Naive thymus-derived CD8-positive, alpha-beta T cell (primary cell): ENCODE results near the gene SGSM1. TPM values are rescaled to one million over a fixed set of nuclear protein-coding genes. Genes with fewer than 3 reads are reported as not detected.

Experiments used
- ATAC-seq, 2 donors: fragments of 150-1000 bp; cut with Tn5 transposase in 1 of 2; sonication (Bioruptor Pico), chemical (Tn5 transposase) in 1 of 2; 1 replicate in 1 of 2; 2 replicates in 1 of 2; pipeline ENCODE4 v1.10.0; 2021; ENCODE audit warnings: mild to moderate bottlenecking in 2 of 2, moderate library complexity in 2 of 2
- POLR2A ChIA-PET: fragments of 350-600 bp; sonication (Branson Sonifier 250); formaldehyde crosslinking; loops from one replicate; lab custom pipeline; 2021; ENCODE audit warnings: antibody characterized with exemption; lab: Charles Lee
- DNase-seq, 10 donors: peaks; one replicate each; pipeline versions ENCODE4 v3.0.0 to v3.0.0-alpha.2; 2020 to 2022
- H3K27ac Mint-ChIP-seq, 10 donors: one replicate each; pipeline ENCODE4 v1.8.0; 2020 to 2022; ENCODE audit warnings: mild to moderate bottlenecking in 10 of 10, mixed read lengths in 10 of 10, moderate library complexity in 4 of 10, inconsistent platforms in 1 of 10
- H3K27me3 Mint-ChIP-seq, 5 donors: one replicate each; pipeline ENCODE4 v1.8.0; 2021 to 2022; ENCODE audit warnings: mixed read lengths in 5 of 5
- H3K36me3 Mint-ChIP-seq, 3 donors: one replicate each; pipeline ENCODE4 v1.8.0; 2020 to 2022; ENCODE audit warnings: mixed read lengths in 3 of 3, mild to moderate bottlenecking in 2 of 3, inconsistent platforms in 1 of 3
- H3K4me1 Mint-ChIP-seq, 4 donors: one replicate each; pipeline ENCODE4 v1.8.0; 2021 to 2022; ENCODE audit warnings: mixed read lengths in 4 of 4
- H3K4me3 Mint-ChIP-seq, 10 donors: one replicate each; pipeline ENCODE4 v1.8.0; 2020 to 2022; ENCODE audit warnings: mild to moderate bottlenecking in 10 of 10, mixed read lengths in 10 of 10, moderate library complexity in 6 of 10, inconsistent platforms in 1 of 10
- H3K9me3 Mint-ChIP-seq, 9 donors: one replicate each; pipeline ENCODE4 v1.8.0; 2020 to 2022; ENCODE audit warnings: mixed read lengths in 9 of 9, mild to moderate bottlenecking in 3 of 9, inconsistent platforms in 1 of 9, moderate library complexity in 1 of 9
- polyA plus RNA-seq, 3 donors: library from polyadenylated mRNA; unstranded; fragments of 300-500 nt; fragmentation: Illumina TruSeq; gene quantifications; one replicate each; pipeline ENCODE4 v1.2.3, GENCODE V29; 2021
- total RNA-seq, 8 experiments: library from RNA in 2 of 8; stranded (reverse) in 2 of 8; gene quantifications; one replicate each; pipeline ENCODE4 v1.2.3 and lab custom pipeline; 2021 to 2026

The SGSM1 gene
- total and polyA plus RNA-seq, 5 experiments from 2014 or later: 0.07 to 0.82 (median 0.51) TPM; not detected in 1

DNA sequence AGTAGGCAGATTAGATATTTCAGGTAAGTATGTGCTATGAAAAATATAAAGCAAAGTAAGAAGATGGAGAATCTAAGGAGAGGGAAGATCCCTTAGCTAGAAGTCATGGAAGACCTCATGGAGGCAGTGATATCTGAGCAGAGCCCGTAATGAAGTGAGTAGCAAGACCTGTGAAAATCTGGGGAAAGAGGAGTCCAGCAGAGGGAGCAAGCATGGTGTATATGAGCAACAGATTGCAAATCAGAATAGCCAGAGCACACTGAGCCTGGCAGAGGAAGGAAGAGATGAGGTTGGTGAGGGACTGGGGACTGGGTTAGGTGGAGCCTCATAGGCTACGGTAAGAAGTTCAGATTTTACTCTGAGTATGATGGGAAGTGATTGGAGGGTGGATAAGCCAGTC is 131.1 kb downstream of the SGSM1 start:
- Mint-ChIP-seq H3K9me3 (no peaks in the 10 kb centered on the region), H3K4me3 (no peak overlapping the region), H3K4me1 (no peaks in the 10 kb centered on the region), H3K36me3 (no peaks in the 10 kb centered on the region), H3K27ac (no peak overlapping the region), H3K27me3 (peaks cover 0 to 19% (median 6%) of the 10 kb centered on the region in 5 donors)
- ATAC-seq: no peak
- DNase-seq: no peak
- POLR2A ChIA-PET: no interaction called here

DNA sequence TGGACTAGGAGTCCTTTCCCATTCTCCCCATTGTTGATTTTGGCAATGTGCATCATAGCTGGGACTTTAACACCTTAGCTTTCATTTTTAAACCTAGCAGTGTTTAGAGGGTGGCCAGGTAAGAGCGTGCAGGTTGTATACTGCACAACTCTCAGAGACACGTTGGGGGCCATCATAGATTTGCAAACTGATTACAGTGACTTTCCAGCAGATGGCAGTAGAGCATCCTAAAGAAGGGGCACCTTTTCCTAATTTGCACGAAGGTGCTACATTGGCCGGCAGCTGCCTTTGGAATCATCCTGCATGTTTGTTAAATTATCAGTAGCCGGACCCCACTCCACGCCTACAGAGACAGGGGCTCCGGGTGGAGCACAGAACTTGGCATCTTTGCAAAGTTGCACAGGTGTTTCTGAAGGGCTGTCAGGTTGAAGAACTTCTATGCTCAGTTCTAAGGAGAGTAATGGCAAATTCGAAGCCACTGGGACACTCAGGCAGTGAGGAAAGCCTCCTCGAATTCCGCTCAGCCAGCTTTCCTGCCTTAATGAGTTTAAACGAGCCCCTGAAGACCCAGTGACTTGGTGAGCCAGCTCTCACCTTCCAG is 132.8 kb downstream of the SGSM1 start:
- Mint-ChIP-seq H3K4me1 (no peaks in the 10 kb centered on the region), H3K9me3 (no peaks in the 10 kb centered on the region)
- POLR2A ChIA-PET: no interaction called here

DNA sequence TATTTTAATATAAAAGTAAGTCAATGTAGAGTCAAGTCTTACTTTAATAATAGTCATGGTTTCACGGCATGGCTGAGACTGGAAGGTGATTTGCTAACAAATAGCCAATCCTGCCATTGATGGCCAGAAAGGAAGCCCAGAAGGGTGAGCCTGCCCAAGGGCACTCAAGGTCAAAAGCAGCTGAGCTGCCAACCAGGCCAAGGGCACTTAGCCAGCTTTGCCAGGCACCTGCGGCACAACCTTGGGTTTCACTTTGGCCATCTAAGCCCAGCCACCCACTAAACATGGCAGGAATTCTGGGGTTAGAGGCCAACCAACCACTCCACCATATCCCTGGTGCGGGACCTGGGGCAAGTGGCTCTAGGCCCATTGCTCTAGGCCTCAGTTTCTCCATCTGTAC is 136.3 kb downstream of the SGSM1 start:
- no peak for DNase-seq
- H3K4me3 Mint-ChIP-seq: no peak overlapping the region
- no peak overlapping the region for H3K27ac Mint-ChIP-seq
- no peaks in the 10 kb centered on the region for H3K36me3 Mint-ChIP-seq
- H3K9me3 Mint-ChIP-seq: no peaks in the 10 kb centered on the region
- POLR2A ChIA-PET: interaction anchor here (1.1 kb wide), 1 partner anchor 10 kb away, joined by 5 read pairs; no protein-coding TSS in a partner anchor
- H3K27me3 Mint-ChIP-seq: peaks cover 12 to 49% (median 25%) of the 10 kb centered on the region in 5 donors
- no peak for ATAC-seq
- no peaks in the 10 kb centered on the region for H3K4me1 Mint-ChIP-seq

More for the DNA sequence above, 132.8 kb downstream of the SGSM1 start:
- Mint-ChIP-seq H3K36me3 (no peaks in the 10 kb centered on the region), H3K27ac (no peak overlapping the region), H3K4me3 (no peak overlapping the region), H3K27me3 (peaks cover 2 to 15% (median 11%) of the 10 kb centered on the region in 5 donors)
- DNase-seq (peak in 8 of 10 donors; percentile 8 to 66 (median 38)), ATAC-seq (peak; percentile 55 to 57)

DNA sequence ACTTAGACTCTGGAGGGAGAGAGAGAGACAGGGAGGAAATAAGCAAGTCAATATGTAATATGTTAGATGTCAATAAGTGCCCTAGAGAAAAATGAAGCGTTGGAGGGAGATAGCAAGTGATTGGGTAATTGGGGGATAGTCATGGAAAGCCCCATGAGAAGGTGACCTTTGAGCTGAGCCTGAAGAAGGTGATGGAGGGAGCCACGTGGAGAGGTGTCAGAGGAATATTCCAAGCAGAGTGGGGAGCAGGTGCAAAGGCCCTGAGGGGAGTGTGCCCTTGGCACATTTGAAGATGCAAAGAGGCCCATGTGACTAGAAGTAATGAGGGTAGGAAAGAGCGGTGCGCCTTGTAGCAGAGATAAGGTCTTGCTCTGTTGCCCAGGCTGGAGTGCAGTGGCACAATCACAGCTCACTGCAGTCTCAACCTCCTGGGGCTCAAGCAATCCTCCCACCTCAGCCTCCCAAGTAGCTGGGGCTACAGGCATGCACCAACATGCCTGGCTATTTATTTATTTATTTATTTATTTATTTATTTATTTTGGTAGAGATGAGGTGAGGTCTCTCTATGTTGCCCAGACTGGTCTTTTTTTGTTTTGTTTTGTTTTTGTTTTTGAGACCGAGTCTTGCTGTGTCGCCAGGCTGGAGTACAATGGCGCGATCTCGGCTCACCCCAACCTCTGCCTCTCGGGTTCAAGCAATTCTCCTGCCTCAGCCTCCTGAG is 138.4 kb downstream of the SGSM1 start:
- POLR2A ChIA-PET: no interaction called here
- no peak overlapping the region for H3K4me3 Mint-ChIP-seq

DNA sequence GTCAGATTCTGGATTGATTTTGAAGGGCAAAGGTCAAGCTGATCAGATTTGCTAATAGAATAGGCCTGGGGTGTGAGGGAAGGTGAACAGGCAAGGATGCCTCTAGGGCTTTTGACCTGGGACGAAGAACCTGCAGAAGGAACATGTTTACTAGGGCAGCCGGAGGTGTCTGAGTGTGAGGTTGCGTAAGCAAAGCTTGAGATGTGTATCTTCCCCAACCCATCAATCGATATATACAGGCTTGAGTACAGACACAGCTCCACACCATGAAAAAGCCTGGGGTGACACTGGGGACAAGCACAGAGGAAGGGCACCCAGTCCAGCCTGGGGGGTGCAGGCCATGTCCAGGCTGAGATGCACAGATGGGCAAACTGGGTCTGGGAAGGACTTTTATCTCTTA is 139.4 kb downstream of the SGSM1 start:
- Mint-ChIP-seq H3K4me1 (peaks cover 0 to 4% (median 1%) of the 10 kb centered on the region in 4 donors), H3K27ac (no peak overlapping the region), H3K36me3 (no peaks in the 10 kb centered on the region), H3K27me3 (peaks cover 25 to 81% (median 44%) of the 10 kb centered on the region in 5 donors), H3K9me3 (no peaks in the 10 kb centered on the region), H3K4me3 (no peak overlapping the region)
- DNase-seq (peak in 1 of 10 donors; percentile 8), ATAC-seq (no peak)
- POLR2A ChIA-PET: no interaction called here

More for the DNA sequence above, 138.4 kb downstream of the SGSM1 start:
- Mint-ChIP-seq H3K27me3 (peaks cover 17 to 70% (median 36%) of the 10 kb centered on the region in 5 donors), H3K9me3 (no peaks in the 10 kb centered on the region), H3K27ac (peak overlapping the region in 1 of 10 donors; percentile 12), H3K36me3 (no peaks in the 10 kb centered on the region), H3K4me1 (no peaks in the 10 kb centered on the region)
- DNase-seq (no peak), ATAC-seq (no peak)

DNA sequence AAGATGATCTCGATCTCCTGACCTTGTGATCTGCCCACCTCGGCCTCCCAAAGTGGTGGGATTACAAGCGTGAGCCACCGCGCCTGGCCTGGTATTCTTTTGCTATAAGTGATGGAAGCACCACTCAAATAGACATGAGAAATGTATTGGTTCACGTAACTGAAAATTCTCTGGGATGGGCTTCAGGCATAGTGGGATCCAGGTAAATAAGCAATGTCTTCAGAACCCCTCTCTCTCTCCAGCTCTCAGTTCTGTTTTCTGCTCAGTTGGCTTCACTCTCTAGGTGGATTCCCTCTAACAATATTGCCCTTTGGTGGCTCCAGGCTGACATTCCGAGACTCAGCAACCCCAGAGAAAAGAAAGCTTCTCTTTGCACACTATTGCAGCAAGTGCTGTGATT is 141.4 kb downstream of the SGSM1 start:
- POLR2A ChIA-PET: no interaction called here

DNA sequence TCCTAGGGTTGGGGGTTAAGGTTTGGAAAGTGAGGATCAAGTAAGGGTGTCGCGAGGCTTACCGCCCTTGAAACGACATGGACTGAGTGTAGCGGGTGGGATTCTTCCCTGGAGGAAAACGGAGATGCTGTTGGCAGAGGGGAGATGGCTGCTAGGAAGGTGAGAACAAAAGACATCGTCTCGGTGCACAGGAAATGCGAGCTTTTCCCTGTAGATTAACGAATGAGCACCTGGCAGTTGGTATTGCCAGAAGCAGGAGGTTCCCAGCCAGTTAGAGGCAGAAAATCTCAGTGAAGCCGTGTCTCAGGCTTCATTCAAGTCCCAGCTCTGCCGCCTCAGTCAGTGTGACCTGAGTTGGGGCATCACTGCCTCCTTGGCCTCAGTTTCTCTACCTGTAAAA is 141.9 kb downstream of the SGSM1 start:
- peaks cover 30 to 91% (median 50%) of the 10 kb centered on the region in 5 donors for H3K27me3 Mint-ChIP-seq
- H3K4me1 Mint-ChIP-seq: peaks cover 6 to 15% (median 8%) of the 10 kb centered on the region in 4 donors
- H3K4me3 Mint-ChIP-seq: no peak overlapping the region
- DNase-seq (no peak), ATAC-seq (no peak)
- no peaks in the 10 kb centered on the region for H3K36me3 Mint-ChIP-seq
- H3K27ac Mint-ChIP-seq: no peak overlapping the region
- H3K9me3 Mint-ChIP-seq: no peaks in the 10 kb centered on the region
- POLR2A ChIA-PET: no interaction called here

More for the DNA sequence above, 141.4 kb downstream of the SGSM1 start:
- Mint-ChIP-seq H3K27me3 (peaks cover 30 to 92% (median 53%) of the 10 kb centered on the region in 5 donors), H3K4me3 (no peak overlapping the region), H3K9me3 (no peaks in the 10 kb centered on the region), H3K27ac (no peak overlapping the region), H3K36me3 (no peaks in the 10 kb centered on the region), H3K4me1 (peaks cover 5 to 15% (median 8%) of the 10 kb centered on the region in 4 donors)
- DNase-seq (no peak), ATAC-seq (no peak)

DNA sequence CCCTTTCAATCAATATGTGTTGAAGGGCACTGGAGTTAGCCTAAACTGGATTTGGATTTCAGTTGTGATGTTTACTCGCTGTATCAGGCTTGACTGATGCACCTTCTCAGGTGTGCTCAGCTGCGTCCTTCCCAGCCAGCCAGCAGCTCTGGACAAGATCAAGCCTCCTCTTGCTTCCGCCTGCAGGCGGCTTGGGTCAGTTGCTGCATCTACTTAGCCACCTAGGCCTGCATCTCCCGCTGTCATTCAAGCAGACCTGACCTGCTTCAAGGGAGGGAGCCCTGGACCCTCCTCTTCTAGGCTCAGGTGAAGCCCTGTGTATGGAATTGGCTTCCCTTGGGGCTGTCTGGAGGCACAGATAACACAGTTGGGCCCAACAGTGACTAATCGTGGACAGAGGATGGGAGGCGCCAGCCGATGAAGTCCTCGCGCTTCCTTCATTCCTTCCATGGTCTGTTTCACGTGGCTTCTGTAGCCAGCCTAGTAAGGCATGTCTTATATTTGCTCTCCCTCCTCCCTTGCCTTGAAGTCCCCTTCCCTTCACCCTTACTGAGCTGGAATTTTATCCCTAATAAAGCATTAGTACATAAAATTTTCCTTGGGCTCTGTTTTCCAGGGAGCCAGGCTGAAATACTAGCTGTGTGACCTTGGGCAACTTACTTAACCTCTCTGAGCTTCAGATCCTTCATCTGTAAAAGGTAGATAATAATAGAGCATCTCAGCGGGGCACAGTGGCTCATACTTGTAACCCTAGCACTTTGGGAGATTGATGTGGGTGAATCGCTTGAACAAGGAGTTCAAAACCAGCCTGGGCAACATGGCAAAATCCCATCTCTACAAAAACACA is 142.6 kb downstream of the SGSM1 start:
- no peaks in the 10 kb centered on the region for H3K9me3 Mint-ChIP-seq
- DNase-seq (no peak), ATAC-seq (no peak)
- H3K4me1 Mint-ChIP-seq: peaks cover 11 to 19% (median 13%) of the 10 kb centered on the region in 4 donors
- peaks cover 32 to 93% (median 53%) of the 10 kb centered on the region in 5 donors for H3K27me3 Mint-ChIP-seq
- POLR2A ChIA-PET: no interaction called here
- peak overlapping the region in 1 of 10 donors; percentile 29 for H3K27ac Mint-ChIP-seq
- H3K4me3 Mint-ChIP-seq: no peak overlapping the region
- H3K36me3 Mint-ChIP-seq: no peaks in the 10 kb centered on the region

DNA sequence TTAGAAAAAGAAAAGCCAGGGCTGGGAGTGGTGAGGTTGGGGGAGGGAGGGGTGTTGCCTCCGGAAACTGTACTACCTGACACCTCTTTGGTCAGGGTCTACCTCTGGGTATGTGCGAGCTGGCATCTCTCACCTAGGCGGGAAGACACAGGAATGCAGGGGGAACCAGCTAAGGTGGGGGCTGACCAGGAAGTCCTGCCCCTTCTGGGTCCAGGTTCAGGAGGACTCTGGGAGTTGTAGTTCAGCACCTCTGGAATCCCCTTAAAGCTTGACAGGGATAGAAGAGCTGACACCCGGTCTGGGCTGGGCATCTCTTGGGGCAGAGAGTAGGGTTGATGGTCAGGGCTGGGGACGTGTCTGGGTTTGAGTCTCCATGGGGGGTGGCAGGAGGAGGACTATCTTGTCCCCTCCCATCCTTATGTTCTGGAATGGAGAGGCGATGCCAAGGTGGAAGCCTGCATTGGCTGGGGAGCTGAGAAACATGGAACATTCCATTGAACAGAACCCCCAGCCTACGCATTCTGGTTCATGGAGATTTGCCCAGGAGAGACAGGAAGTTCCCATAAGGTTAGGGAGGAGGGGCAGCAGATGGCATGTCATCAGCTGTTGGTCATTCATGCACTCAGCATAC is 144.4 kb downstream of the SGSM1 start:
- DNase-seq: no peak
- peak overlapping the region in 8 of 10 donors; percentile 5 to 64 (median 40) for H3K4me3 Mint-ChIP-seq
- peaks cover 38 to 93% (median 62%) of the 10 kb centered on the region in 5 donors for H3K27me3 Mint-ChIP-seq
- no peaks in the 10 kb centered on the region for H3K36me3 Mint-ChIP-seq
- no peaks in the 10 kb centered on the region for H3K9me3 Mint-ChIP-seq
- no peak for ATAC-seq
- H3K27ac Mint-ChIP-seq: peak overlapping the region in 1 of 10 donors; percentile 19
- H3K4me1 Mint-ChIP-seq: peaks cover 11 to 23% (median 19%) of the 10 kb centered on the region in 4 donors
- POLR2A ChIA-PET: no interaction called here

DNA sequence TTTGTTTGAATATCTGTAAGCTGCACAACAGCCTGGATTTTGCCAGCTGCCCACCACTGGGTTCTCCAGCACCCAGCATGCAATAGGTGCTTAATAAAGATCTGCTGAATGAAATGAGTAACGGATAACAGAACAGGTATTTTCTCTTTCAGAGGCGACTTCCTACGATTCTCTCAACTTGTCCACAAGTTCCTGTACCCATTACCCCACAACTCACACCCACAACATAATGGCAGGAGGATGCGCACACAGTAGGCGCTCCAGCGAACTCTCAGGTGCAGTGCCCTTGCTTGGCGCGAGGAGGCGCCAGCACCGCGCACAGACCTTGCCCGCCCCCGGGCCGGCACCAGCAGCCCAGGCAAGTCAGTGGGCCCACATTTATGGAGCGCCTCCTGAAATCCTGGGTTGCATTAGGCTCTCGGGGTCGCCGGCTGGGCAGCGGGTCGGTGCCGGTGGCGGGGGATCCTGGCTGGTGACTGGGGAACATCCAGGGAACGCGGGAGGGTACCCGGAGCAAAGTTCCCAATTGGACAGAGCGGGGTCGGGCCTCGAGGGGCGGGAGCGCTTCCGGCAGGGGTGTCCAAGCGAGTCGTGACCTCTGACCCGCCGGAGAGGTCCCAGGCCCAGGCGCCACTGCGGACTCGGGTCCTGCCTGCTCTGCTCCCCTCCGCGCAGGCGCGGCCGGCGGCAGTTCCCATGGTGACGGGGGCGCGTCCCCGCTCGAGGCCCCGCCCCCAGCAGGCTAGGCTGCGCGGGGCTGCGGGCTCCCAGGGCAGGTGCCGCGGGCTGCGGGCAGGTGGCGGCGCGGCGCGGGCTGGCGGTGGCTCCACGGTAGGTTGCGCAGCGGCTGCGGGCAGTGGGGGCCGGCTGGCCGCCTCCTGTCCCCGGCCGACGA is 146.2 kb downstream of the SGSM1 start, which contains the start of gene KIAA1671:
TSS of gene KIAA1671 (plus strand) at position 775 of the 895 bp plus-strand sequence. CDS start 75,284 bp downstream, outside the sequence.
- peak; percentile 90 to 95 for ATAC-seq
- peak; percentile 78 to 90 (median 87) for DNase-seq
- Mint-ChIP-seq H3K36me3 (no peaks in the 10 kb centered on the region), H3K27me3 (peaks cover 33 to 77% (median 53%) of the 10 kb centered on the region in 5 donors), H3K4me1 (peaks cover 11 to 23% (median 19%) of the 10 kb centered on the region in 4 donors), H3K27ac (peak within 1 kb of the TSS in 4 of 10 donors; percentile 41 to 87 (median 68)), H3K9me3 (no peaks in the 10 kb centered on the region), H3K4me3 (peak within 1 kb of the TSS; percentile 75 to 92 (median 83))
- POLR2A ChIA-PET: no interaction called here

DNA sequence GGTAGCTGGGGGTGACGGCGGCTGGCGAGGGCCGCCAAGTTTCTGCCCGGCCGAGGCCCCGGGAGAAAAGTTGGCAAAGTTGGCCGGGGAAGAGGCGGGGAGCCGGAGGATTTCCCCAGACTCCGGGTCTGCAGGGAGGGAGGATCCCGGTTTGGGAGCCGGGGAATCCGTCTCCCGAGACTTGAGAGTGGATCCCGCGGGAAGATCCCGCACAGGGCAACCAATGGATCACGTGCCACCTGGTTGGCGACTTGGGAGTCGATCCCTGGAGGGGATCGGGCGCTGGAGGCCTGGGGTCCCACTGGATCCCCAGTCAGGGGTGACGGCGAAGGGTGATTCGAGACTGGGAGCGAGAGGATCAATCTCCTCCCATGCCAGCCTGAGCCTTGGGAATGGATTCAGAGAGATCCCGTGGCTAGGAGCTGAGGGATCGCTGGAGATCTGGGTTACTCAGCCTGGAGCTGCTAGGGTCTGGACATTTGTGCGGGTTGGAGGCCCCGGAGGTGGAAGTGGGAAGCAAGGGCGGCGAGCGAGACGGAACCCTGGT is 146.9 kb downstream of the SGSM1 start:
- peak in 2 of 10 donors; percentile 1 to 11 for DNase-seq
- Mint-ChIP-seq H3K27ac (peak overlapping the region in 2 of 10 donors; percentile 79 to 87), H3K36me3 (no peaks in the 10 kb centered on the region)

More for the DNA sequence above, 146.9 kb downstream of the SGSM1 start:
- H3K9me3 Mint-ChIP-seq: no peaks in the 10 kb centered on the region
- POLR2A ChIA-PET: no interaction called here
- H3K27me3 Mint-ChIP-seq: peaks cover 28 to 70% (median 47%) of the 10 kb centered on the region in 5 donors
- ATAC-seq: no peak
- peaks cover 11 to 23% (median 19%) of the 10 kb centered on the region in 4 donors for H3K4me1 Mint-ChIP-seq
- H3K4me3 Mint-ChIP-seq: peak overlapping the region; percentile 67 to 92 (median 78)
